DMS 273 treated with DMSO at 0.1 percent for 48 hours (cell line): ENCODE data around the gene TXK.

Source experiments
- DNase-seq: peaks from one replicate; lab custom pipeline; 2025; lab: John Stamatoyannopoulos, UW

TXK gene

GRCh38 chr4:48018112-48018511 lies 115.9 kb downstream of the TXK start:
- no peak for DNase-seq

- DNase-seq, result no peak
These were observed 116.9 kb downstream of the TXK start for GRCh38 chr4:48017108-48017571.
